ENCODE measurements around the gene MTARC1. TPM values are rescaled to one million over a fixed set of nuclear protein-coding genes. Genes with fewer than 3 reads are reported as not detected.
A peak's percentile ranks its signal among the peaks of the same experiment; 100 is the strongest.

MTARC1 gene
- total and polyA plus RNA-seq, 2 of the 4 experiments (the other 2 are of a cell fraction) = 0.18 to 0.55 TPM

GRCh38 chr1:220747437-220748088 lies 39.1 kb upstream of the MTARC1 start:
- Histone ChIP-seq H3K9me1 (ENCODE audit: insufficient read depth, low read length) (no peaks in the 10 kb centered on the region; the same call in 1 of the 2 replicates), H2AK9ac (replicated peaks; ENCODE audit: low read depth, low read length, poor library complexity) (peak overlapping the region; percentile 2), H3K9ac (ENCODE audit: low read depth, low read length) (peak overlapping the region; percentile 20; the same call in 1 of the 2 replicates), H3K56ac (ENCODE audit: extremely low read depth, insufficient read depth, low read length) (no peak overlapping the region), H3K9me3 (ENCODE audit: control insufficient read depth, insufficient read depth, low read length) (no peaks in the 10 kb centered on the region), H3K4ac (ENCODE audit: low read depth, low read length) (no peak overlapping the region), H3K27ac (ENCODE audit: insufficient read depth, low read length) (no peak overlapping the region), H3K14ac (replicated peaks; ENCODE audit: low read depth, low read length) (0 out of 2 replicates have a peak overlapping the region, but pooled peaks have one; percentile 2), H2AFZ (replicated peaks; ENCODE audit: low read length, poor library complexity) (peak overlapping the region; percentile 99), H3K79me1 (ENCODE audit: low read depth in 1 of 2, low read length in 2 of 2) (peaks cover 3 to 4% of the 10 kb centered on the region in 2 experiments; a peak in 2 of 4 replicates), H2AK5ac (ENCODE audit: low read depth, low read length) (no peak overlapping the region), H3K4me2 (ENCODE audit: low read depth, low read length) (peak overlapping the region; percentile 85), H3K4me3 (ENCODE audit: insufficient read depth, low read depth, low read length) (peak overlapping the region; percentile 54), H2BK120ac (ENCODE audit: low read depth, low read length) (peak overlapping the region; percentile 28), H2BK5ac (ENCODE audit: low read depth, low read length, poor library complexity, severe bottlenecking) (no peak overlapping the region), H3K4me1 (ENCODE audit: control insufficient read depth, insufficient read depth, low read length) (no peaks in the 10 kb centered on the region), H3K27me3 (ENCODE audit: control insufficient read depth, insufficient read depth, low read length) (peaks cover 2% of the 10 kb centered on the region; the same call in 1 of the 2 replicates), H2BK20ac (ENCODE audit: low read depth, low read length) (no peak overlapping the region), H2BK15ac (ENCODE audit: low read depth, low read length) (no peak overlapping the region), H4K20me1 (ENCODE audit: insufficient read depth, low read length) (no peaks in the 10 kb centered on the region), H4K8ac (ENCODE audit: low read depth in 2 of 2, low read length in 2 of 2) (peak overlapping the region in 1 of 2 experiments; percentile 16; a peak in 1 of 4 replicates), H3K18ac (ENCODE audit: low read depth, low read length) (no peak overlapping the region), H4K91ac (ENCODE audit: insufficient read depth, low read depth, low read length) (no peak overlapping the region), H4K5ac (ENCODE audit: low read depth, low read length) (no peak overlapping the region), H3K23ac (ENCODE audit: low read depth, low read length) (peak overlapping the region; percentile 20; the same call in 1 of the 2 replicates), H3K36me3 (ENCODE audit: control insufficient read depth, insufficient read depth, low read length) (no peaks in the 10 kb centered on the region)
- dilution Hi-C loops (cut with HindIII; ENCODE audit: low sequenced_read_pairs, unreplicated experiment) = no loop called here
- peak; percentile 43 for ATAC-seq (ENCODE audit: low read depth)
- no peak for DNase-seq
- in situ Hi-C loops (cut with MboI; ENCODE audit: low sequenced_read_pairs) = no loop called here
- POLR2A ChIA-PET (ENCODE audit: unreplicated experiment) = interaction anchor here (0.6 kb wide), 1 partner anchor 13 kb away, joined by 4 read pairs; no protein-coding TSS in a partner anchor
- no TSS peak for BruUV-seq (replicated peaks)
- no CpG with 5 or more reads among the region's 18 CpGs for WGBS, 2 experiments (ENCODE audit: extremely low coverage in 2 of 2, insufficient read length in 1 of 2)
- CTCF ChIA-PET = interaction anchor here (0.5 to 3.8 kb wide), 4 partner anchors 10 to 507 kb away, joined by 3 to 19 read pairs (median 11); no protein-coding TSS in a partner anchor
- intact Hi-C loops (cut with micrococcal nuclease) = no loop called here
- TF ChIP-seq CHD1 (IDR thresholded peaks at IDR 0.05; ENCODE audit: low read depth, low read length) (no peak), CEBPB (IDR thresholded peaks at IDR 0.05; ENCODE audit: low read depth, low read length) (peak; percentile 53; the same call in 1 of the 2 replicates), MAZ (IDR thresholded peaks at IDR 0.05; ENCODE audit: borderline replicate concordance, low read depth, low read length) (no peak)

Measured in IMR-90 (cell line).